ENCODE measurements around the gene KDM1A.

DNA sequence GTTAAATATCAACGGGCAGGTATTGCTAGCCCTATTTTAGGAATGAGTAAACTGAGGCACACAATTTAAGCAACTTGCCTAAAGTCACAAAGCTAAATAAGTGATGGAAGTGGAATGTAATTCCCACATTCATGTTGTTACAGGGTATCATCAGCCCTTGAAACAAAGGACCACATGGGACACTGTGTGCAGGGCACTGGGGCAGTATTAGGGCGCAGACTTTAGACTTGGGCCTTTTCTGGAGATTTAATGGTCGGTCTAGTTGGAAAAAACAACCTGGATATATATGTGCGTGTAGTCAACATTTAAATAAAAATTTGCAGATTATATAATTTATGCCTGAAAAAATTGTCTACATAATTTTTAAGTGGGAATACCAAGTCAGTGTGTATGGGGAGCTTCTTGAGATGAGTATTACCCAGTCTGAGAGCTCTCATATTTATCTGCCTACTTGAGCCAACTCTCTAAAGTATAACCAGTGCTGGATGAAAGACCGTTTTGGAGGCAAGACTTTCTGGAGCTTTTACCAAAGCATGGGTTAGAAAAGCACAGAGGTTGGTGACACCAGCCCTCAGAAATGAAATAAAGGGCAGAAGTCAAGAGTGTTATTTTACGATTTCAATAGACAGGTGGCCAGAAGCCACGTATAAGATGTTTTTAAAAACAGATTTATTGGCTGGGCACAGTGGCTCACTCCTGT, 1.6 kb downstream of the KDM1A start:
- TF ChIP-seq, protein P1, sequence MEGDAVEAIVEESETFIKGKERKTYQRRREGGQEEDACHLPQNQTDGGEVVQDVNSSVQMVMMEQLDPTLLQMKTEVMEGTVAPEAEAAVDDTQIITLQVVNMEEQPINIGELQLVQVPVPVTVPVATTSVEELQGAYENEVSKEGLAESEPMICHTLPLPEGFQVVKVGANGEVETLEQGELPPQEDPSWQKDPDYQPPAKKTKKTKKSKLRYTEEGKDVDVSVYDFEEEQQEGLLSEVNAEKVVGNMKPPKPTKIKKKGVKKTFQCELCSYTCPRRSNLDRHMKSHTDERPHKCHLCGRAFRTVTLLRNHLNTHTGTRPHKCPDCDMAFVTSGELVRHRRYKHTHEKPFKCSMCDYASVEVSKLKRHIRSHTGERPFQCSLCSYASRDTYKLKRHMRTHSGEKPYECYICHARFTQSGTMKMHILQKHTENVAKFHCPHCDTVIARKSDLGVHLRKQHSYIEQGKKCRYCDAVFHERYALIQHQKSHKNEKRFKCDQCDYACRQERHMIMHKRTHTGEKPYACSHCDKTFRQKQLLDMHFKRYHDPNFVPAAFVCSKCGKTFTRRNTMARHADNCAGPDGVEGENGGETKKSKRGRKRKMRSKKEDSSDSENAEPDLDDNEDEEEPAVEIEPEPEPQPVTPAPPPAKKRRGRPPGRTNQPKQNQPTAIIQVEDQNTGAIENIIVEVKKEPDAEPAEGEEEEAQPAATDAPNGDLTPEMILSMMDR (IDR thresholded peaks at IDR 0.05), result no peak
- no peak for TF ChIP-seq ZFX (IDR thresholded peaks at IDR 0.05; ENCODE audit: borderline replicate concordance)
